HepG2 (cell line): Measurements from ENCODE around the gene TASOR2. TPM values are rescaled to one million over a fixed set of nuclear protein-coding genes. Genes with fewer than 3 reads are reported as not detected.

Experiments
- KLF12 ChIP-seq: sonication (generic); formaldehyde crosslinking; IDR thresholded peaks from 2 replicates; pipeline ENCODE4 v1.4.0; 2020; ENCODE audit warnings: missing genetic modification reagents, borderline replicate concordance
- MYPOP ChIP-seq: sonication (generic); formaldehyde crosslinking; IDR thresholded peaks from 2 replicates; pipeline ENCODE4 v1.8.1; 2023; ENCODE audit warnings: mild to moderate bottlenecking, moderate library complexity, missing genetic modification reagents
- PRDM4 ChIP-seq: sonication (generic); formaldehyde crosslinking; IDR thresholded peaks from 2 replicates; pipeline ENCODE4 v1.9.0; 2021; ENCODE audit warnings: missing genetic modification reagents, borderline replicate concordance
- RCOR2 ChIP-seq: IDR thresholded peaks from 2 replicates; pipeline ENCODE4 v1.6.1; 2016; ENCODE audit warnings: missing biosample characterization, missing genetic modification reagents
- RNF2 ChIP-seq: fragments of 450-650 bp; conservative IDR thresholded peaks from 2 replicates; pipeline ENCODE4 v1.6.1; 2016; ENCODE audit warnings: low read depth
- SP1 ChIP-seq, 2 experiments: fragments of 450-650 bp in 1 of 2; sonication (generic) in 1 of 2; formaldehyde crosslinking in 1 of 2; IDR thresholded peaks; 2 replicates each; pipeline versions ENCODE4 v1.4.0 to v1.6.1; 2016 to 2020; ENCODE audit warnings: missing genetic modification reagents in 1 of 2
- U2AF2 ChIP-seq: fragments of 200-400 bp; formaldehyde crosslinking; IDR thresholded peaks from 2 replicates; pipeline ENCODE4 v1.6.1; 2017; ENCODE audit warnings: low read depth, mild to moderate bottlenecking, low read length
- ZBTB42 ChIP-seq: sonication (generic); formaldehyde crosslinking; IDR thresholded peaks from 2 replicates; pipeline ENCODE4 v1.5.0; 2020; ENCODE audit warnings: mild to moderate bottlenecking, missing genetic modification reagents
- ZC3H4 ChIP-seq: sonication (generic); formaldehyde crosslinking; IDR thresholded peaks from 2 replicates; pipeline ENCODE4 v1.4.0; 2020; ENCODE audit warnings: missing genetic modification reagents, borderline replicate concordance
- ZNF205 ChIP-seq: IDR thresholded peaks from 2 replicates; pipeline ENCODE4 v1.6.1; 2018; ENCODE audit warnings: missing biosample characterization, missing genetic modification reagents
- ZNF547 ChIP-seq: sonication (generic); formaldehyde crosslinking; IDR thresholded peaks from 2 replicates; pipeline ENCODE4 v1.5.1; 2020; ENCODE audit warnings: mild to moderate bottlenecking, missing genetic modification reagents
- ZNF552 ChIP-seq: sonication (generic); formaldehyde crosslinking; IDR thresholded peaks from 2 replicates; pipeline ENCODE4 v1.9.0; 2022; ENCODE audit warnings: missing genetic modification reagents, mild to moderate bottlenecking, borderline replicate concordance
- ZNF614 ChIP-seq: IDR thresholded peaks from 2 replicates; pipeline ENCODE4 v1.6.1; 2018; ENCODE audit warnings: missing biosample characterization, missing genetic modification reagents, inconsistent platforms, borderline replicate concordance
- ZNF619 ChIP-seq: sonication (generic); formaldehyde crosslinking; IDR thresholded peaks from 2 replicates; pipeline ENCODE4 v1.4.0; 2020; ENCODE audit warnings: mild to moderate bottlenecking, missing genetic modification reagents
- ZNF75D ChIP-seq: sonication (generic); formaldehyde crosslinking; IDR thresholded peaks from 2 replicates; pipeline ENCODE4 v1.8.1; 2023; ENCODE audit warnings: missing genetic modification reagents, mild to moderate bottlenecking, borderline replicate concordance
- polyA plus RNA-seq, 8 experiments: library from polyadenylated mRNA; depleted of rRNA in 3 of 8; stranded (reverse) in 7 of 8; unstranded in 1 of 8; fragments of >200 nt; fragmentation: Illumina TruSeq in 4 of 8; extraction: Trizol in 4 of 8; gene quantifications; 2 replicates each; pipeline versions ENCODE4 v1.2.1 to v1.2.3, GENCODE V29; 2011 to 2016; ENCODE audit warnings: low read depth in 4 of 8, missing spikeins in 1 of 8, mixed read lengths in 1 of 8; ENCODE audit not compliant: insufficient read depth in 1 of 8
- total RNA-seq, 5 experiments: library from RNA; depleted of rRNA; stranded (reverse); fragments of >200 nt; fragmentation: Illumina TruSeq; extraction: Trizol; gene quantifications; 2 replicates each; pipeline ENCODE4 v1.2.3, GENCODE V29; 2016; ENCODE audit warnings: low read depth in 1 of 5
- TF ChIP-seq, protein P1 (sequence below): sonication (generic); formaldehyde crosslinking; IDR thresholded peaks from 2 replicates; pipeline ENCODE4 v1.9.0; 2022; ENCODE audit warnings: low read depth, missing genetic modification reagents
- TF ChIP-seq, protein P2 (sequence below): sonication (generic); formaldehyde crosslinking; IDR thresholded peaks from 2 replicates; pipeline ENCODE4 v1.4.0; 2020; ENCODE audit warnings: low read depth, mild to moderate bottlenecking, missing genetic modification reagents

TASOR2 gene
- total and polyA plus RNA-seq, 2 of the 13 experiments (the other 11 are each of a cell fraction or from before 2014, with no cell fraction given), result 24.2 to 55.3 TPM

DNA sequence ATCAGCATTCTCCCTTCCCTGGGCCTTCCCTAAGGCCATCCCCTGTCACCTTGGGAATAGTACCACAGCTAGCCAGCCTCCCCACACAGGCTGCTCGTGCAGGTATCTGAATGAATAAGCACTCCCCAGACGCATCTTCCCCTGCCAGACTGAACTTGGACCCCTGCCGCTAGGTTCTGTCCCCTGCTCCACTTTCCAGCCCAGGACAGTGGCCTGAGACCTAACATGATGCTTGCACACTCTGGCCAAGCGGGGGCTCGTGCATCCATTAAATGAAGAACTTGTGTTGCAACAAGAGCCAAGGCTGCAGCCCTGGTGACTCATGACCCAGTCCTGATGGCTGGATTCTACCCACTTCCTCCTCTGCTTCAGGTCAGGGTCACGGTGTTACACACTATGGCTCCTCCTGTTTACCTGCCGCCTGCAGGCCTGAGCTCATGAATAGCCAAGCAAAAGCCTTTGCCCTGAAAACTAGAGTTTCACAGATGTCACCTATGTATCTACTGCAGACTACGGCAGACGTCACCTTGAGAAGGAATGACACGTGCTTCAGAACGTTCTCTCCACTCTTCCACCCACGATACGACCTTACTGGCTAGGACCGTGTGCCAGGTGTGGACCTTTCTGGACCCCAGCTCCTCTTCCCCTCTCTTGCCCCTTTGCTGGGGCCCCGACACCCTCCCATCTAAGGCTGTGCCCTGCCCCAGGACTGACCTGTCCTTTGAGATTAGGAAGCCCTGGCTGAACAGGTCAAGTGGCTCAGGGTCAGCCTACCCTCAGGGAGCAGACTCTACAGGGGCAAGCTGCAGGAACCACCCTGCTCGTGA, 24.7 kb upstream of the TASOR2 start (continued):
- TF ChIP-seq, protein P1, sequence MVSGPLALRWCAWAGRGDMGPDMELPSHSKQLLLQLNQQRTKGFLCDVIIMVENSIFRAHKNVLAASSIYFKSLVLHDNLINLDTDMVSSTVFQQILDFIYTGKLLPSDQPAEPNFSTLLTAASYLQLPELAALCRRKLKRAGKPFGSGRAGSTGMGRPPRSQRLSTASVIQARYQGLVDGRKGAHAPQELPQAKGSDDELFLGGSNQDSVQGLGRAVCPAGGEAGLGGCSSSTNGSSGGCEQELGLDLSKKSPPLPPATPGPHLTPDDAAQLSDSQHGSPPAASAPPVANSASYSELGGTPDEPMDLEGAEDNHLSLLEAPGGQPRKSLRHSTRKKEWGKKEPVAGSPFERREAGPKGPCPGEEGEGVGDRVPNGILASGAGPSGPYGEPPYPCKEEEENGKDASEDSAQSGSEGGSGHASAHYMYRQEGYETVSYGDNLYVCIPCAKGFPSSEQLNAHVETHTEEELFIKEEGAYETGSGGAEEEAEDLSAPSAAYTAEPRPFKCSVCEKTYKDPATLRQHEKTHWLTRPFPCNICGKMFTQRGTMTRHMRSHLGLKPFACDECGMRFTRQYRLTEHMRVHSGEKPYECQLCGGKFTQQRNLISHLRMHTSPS (CRISPR knock-in tag), result peak; percentile 48; the same call in 1 of the 2 replicates
- TF ChIP-seq U2AF2 (no peak), MYPOP (peak; percentile 48; the same call in 1 of the 2 replicates), KLF12 (CRISPR knock-in tag) (peak; percentile 24; the same call in 1 of the 2 replicates), ZNF552 (CRISPR knock-in tag) (no peak), RCOR2 (CRISPR knock-in tag) (peak; percentile 72), ZC3H4 (CRISPR knock-in tag) (no peak), SP1 (IDR thresholded peaks at IDR 0.05) (no peak), SP1 (CRISPR knock-in tag; IDR thresholded peaks at IDR 0.05) (no peak), ZBTB42 (CRISPR knock-in tag) (no peak), ZNF619 (CRISPR knock-in tag) (no peak), PRDM4 (CRISPR knock-in tag) (no peak), ZNF547 (CRISPR knock-in tag) (no peak), ZNF205 (CRISPR knock-in tag) (peak; percentile 63; the same call in 1 of the 2 replicates), ZNF614 (peak; percentile 90; the same call in 1 of the 2 replicates), ZNF75D (CRISPR knock-in tag) (no peak), RNF2 (peak; percentile 61)
- TF ChIP-seq, protein P2, sequence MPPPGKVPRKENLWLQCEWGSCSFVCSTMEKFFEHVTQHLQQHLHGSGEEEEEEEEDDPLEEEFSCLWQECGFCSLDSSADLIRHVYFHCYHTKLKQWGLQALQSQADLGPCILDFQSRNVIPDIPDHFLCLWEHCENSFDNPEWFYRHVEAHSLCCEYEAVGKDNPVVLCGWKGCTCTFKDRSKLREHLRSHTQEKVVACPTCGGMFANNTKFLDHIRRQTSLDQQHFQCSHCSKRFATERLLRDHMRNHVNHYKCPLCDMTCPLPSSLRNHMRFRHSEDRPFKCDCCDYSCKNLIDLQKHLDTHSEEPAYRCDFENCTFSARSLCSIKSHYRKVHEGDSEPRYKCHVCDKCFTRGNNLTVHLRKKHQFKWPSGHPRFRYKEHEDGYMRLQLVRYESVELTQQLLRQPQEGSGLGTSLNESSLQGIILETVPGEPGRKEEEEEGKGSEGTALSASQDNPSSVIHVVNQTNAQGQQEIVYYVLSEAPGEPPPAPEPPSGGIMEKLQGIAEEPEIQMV (CRISPR knock-in tag), result no peak
